HG03378 (cell line): ENCODE measurements around the gene EID2.

Experiments
- ATAC-seq: cut with Tn5 transposase; IDR thresholded peaks from one replicate; pipeline ENCODE4 v1.9.1; 2021; ENCODE audit warnings: mild to moderate bottlenecking, moderate library complexity; ENCODE audit not compliant: unreplicated experiment

EID2 gene

GRCh38 chr19:39539165-39539517 is 820 bp downstream of the EID2 start:
- ATAC-seq = no peak

DNA sequence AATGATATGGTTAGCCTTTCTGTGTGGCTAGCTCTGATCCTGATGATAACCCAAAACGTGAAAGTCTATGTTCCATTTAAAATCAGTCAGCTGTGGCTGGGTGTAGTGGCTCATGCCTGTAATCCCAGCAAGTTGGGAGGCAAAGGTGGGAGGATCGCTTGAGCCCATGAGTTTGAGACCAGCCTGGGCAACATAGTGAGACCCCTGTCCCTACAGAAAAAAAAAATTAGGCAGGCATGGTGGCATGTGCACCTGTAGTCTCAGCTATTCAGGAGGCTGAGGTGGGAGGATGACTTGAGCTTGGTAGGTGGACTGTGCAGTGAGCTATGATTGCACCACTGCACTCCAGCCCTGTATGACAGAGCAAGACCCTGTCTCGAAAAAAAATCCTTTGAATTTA is 6.2 kb downstream of the EID2 start:
- no peak for ATAC-seq

DNA sequence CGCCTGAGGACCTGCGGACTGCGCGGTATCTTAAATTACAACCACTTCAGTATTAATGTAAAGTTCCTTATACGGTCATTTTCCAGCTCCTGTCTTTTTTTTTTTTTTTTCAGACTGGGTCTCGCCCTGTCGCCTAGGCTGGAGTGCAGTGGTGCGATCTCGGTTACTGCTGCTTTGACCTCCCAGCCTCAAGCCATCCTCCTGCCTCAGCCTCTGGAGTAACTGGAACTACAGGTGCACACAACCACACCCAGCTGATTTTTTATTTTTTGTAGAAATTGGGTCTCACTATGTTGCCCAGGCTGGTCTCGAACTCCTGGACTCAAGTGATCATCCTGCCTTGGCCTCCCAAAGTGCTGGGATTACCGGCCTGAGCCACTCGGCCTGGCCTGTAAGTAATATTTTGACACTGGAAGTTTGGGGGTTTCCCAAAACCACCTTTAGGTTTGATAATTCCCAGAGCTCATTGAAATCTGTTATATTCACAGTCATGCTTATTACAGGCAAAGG is 6.9 kb downstream of the EID2 start:
- ATAC-seq = peak; percentile 22

GRCh38 chr19:39532233-39533002 is 7.5 kb downstream of the EID2 start, which contains the start of gene EID2B:
Gene EID2B, minus strand, starts transcription at chr19:39532852. Its CDS starts 50 bp downstream, at chr19:39532802.
- ATAC-seq = peak; percentile 89

DNA sequence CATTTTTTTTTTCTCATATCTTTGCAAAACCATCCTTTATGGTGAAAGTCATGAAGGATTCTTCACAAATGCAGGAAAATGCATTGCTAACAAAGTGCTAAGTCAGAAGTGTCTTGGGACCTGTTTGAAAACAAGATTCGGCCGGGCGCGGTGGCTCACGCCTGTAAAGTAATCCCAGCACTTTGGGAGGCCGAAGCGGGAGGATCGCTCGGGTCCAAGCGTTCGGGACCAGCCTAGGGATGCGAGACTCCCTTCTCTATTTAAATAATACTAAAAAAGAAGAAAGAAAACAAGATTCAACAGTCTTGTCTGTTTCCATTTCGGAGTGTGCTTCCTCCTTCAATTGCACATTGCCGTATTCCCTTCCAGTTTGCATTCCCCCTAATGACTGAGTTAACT is 8.1 kb downstream of the EID2 start:
- ATAC-seq = no peak

DNA sequence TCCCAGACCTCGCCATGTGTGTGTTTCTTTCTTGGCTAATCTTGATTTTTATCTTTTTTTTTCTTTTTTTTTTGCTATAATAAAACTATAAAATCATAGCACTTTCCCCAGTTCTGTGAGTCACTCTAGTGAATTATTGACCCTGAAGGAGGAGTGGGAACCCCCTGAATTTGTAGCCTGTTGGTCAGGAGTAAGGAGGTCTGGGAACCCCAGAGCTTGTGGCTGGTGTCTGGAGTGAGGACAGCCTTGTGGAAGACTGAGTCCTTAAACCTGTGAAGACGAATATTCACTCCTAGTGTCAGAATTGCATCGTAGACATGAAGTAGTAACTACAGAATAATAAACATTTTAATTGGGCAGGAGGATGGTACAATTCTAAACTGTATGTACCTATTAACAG is 14.8 kb downstream of the EID2 start:
- no peak for ATAC-seq

DNA sequence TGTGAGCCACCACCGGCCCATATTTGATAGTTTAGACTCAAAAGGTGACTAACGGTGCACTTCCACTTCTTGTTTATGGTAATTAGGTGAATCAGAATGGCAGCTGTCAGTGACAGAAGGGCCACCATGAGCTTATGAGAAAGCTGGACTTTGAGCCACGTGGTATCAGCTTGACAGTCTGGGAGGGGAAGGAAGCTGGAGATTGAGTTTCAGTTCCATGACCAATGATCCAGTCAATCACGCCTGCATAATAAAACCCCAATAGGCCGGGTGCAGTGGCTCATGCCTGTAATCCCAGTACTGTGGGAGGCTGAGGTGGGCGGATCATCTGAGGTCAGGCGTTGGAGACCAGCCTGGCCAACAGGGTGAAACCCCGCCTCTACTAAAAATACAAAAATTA is 15.5 kb downstream of the EID2 start:
- ATAC-seq = no peak

GRCh38 chr19:39520541-39521484 is 19.1 kb downstream of the EID2 start:
- no peak for ATAC-seq

GRCh38 chr19:39518975-39519374 is 21.0 kb downstream of the EID2 start:
- no peak for ATAC-seq

DNA sequence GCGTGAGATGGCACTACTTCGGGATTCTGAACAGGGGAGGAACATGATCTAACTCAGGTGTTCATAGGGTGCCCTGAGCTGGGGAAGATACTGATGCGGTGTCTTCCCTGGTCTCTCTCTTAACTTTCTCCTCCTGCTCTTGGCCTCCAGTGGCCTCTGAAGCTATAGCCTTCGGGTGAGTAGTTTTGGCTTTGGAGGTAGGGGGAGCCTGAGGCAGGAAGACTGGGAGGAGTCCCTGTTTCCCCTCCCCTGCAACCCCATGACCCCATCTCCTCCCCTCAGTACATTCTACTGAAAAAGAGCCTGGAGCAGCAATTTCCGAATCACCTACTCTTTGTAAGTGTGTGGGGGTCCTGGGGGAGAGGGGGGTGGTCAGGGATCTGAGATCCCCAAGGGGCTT is 21.5 kb downstream of the EID2 start:
- no peak for ATAC-seq

DNA sequence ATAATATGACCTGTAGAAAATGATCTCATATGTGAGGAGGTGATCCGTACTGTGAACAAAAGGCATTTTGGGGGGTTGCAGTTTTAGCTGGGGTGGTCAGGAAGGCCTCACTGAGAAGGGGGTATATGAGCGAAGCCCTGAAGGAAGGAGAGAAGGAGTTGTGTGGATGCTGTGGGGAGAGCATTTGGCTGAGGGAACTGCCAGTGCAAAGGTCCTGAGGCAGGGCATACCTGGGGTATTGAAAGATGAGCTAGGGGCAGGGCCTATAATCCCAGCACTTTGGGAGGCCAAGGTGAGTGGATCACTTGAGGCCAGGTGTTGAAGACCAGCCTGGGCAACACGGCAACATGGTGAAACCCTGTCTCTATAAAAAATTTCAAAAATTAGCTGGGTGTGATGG is 22.5 kb downstream of the EID2 start:
- ATAC-seq = no peak

DNA sequence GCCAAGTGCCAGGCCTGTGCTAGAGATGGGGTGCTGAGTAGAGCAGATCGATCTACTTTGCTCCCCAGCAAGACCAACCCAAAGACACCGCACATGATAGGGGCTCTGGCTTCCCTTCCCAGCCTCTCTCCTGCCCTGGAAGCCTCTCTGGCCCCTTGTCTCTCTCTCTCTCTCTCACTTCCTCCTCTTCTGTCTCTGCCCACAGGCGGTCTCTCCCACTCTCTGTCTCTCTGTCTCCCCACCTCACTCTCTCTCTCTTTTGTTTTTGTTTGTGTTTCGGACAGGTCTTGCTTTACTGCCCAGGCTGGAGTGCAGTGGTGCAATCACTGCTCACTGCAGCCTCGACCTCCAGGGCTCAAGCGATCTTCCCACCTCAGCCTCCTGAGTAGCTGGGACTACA is 23.7 kb downstream of the EID2 start:
- no peak for ATAC-seq

GRCh38 chr19:39515551-39516191 is 24.3 kb downstream of the EID2 start:
- ATAC-seq = no peak

DNA sequence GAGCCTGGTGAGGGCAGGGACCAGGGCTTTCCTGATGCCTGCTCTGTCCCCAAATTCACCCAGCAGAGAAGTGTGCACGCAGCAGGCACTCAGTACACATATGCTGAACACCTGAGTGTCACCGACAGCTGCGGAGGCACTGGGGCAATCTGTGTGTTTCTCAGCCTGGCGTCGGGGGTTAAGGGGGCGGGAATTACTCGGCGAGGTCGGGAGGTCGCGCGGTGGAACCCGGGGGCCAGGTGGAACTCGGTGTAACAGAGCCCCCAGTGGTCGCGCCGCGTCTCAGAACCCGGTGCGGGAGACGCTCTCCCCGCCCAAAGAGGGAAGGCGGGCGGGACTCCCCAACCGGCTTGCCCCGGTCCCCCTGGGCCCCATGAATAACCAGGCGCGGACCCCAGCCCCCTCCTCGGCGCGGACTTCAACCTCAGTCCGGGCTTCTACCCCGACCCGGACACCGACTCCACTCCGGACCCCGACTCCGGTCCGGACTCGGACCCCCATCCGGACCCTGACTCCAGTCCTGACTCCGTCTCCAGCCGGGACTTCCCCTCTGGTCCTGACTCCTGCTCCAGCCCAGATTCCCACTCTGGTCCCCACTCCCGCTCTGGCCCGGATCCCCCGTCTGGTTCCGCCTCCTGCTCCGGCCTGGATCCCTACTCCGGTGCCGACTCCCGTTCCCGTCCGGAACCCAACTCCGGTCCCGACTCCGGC is 25.0 kb downstream of the EID2 start, which contains the start of gene SELENOV:
Gene SELENOV (plus strand): TSS at position 300 of the 711 bp plus-strand sequence. CDS start 74 bp downstream, at position 374.
- ATAC-seq = no peak

GRCh38 chr19:39512988-39513387 is 27.0 kb downstream of the EID2 start:
- no peak for ATAC-seq

GRCh38 chr19:39509233-39509632 is 30.7 kb downstream of the EID2 start:
- ATAC-seq = no peak

DNA sequence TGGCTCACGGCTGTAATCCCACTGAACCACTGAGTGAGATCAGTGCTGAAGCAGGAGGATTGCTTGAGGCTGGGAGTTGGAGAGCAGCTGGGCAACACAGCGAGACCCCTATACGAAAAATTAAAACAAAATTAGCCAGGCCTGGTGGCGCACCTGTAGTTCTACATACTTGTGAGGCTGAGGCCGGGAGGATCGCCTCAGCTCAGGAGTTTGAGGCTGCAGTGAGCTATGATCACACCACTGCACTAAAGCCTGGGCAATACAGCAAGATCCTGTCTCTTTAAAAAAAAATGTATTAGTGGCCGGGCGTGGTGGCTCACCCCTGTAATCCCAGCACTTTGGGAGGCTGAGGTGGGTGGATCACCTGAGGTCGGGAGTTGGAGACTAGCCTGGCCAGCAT is 31.3 kb downstream of the EID2 start:
- no peak for ATAC-seq

GRCh38 chr19:39507715-39508364 is 32.1 kb downstream of the EID2 start:
- no peak for ATAC-seq

DNA sequence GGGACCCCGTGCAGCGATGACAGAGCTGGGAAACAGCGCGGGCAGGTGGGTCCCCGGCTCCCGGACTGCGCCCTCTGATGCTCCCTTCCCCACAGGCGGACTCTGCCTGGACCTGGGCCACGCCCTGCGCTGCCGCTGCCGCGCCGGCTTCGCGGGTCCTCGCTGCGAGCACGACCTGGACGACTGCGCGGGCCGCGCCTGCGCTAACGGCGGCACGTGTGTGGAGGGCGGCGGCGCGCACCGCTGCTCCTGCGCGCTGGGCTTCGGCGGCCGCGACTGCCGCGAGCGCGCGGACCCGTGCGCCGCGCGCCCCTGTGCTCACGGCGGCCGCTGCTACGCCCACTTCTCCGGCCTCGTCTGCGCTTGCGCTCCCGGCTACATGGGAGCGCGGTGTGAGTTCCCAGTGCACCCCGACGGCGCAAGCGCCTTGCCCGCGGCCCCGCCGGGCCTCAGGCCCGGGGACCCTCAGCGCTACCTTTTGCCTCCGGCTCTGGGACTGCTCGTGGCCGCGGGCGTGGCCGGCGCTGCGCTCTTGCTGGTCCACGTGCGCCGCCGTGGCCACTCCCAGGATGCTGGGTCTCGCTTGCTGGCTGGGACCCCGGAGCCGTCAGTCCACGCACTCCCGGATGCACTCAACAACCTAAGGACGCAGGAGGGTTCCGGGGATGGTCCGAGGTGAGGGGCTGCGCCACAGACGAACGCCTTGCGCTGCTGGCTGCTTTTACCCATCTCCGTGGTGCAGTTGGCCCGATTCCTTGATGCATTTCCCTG is 32.8 kb downstream of the EID2 start:
- no peak for ATAC-seq
